BLaER1 (cell line): ENCODE measurements around the gene USP3.

Experiments
- H3K27ac ChIP-seq: shearing (Covaris generic); formaldehyde crosslinking; 2 replicates; pipeline ENCODE4 v1.8.1; 2022
- H3K27me3 ChIP-seq: shearing (Covaris generic); formaldehyde crosslinking; 2 replicates; pipeline ENCODE4 v1.8.1; 2022
- H3K36me3 ChIP-seq: shearing (Covaris generic); formaldehyde crosslinking; 2 replicates; pipeline ENCODE4 v1.8.1; 2022
- H3K4me1 ChIP-seq: shearing (Covaris generic); formaldehyde crosslinking; 2 replicates; pipeline ENCODE4 v1.8.1; 2022
- H3K4me2 ChIP-seq: shearing (Covaris generic); formaldehyde crosslinking; 2 replicates; pipeline ENCODE4 v1.8.1; 2022
- H3K4me3 ChIP-seq: shearing (Covaris generic); formaldehyde crosslinking; 2 replicates; pipeline ENCODE4 v1.8.1; 2022
- H3K9ac ChIP-seq: shearing (Covaris generic); formaldehyde crosslinking; 2 replicates; pipeline ENCODE4 v1.8.1; 2022
- H3K9me3 ChIP-seq: shearing (Covaris generic); formaldehyde crosslinking; 2 replicates; pipeline ENCODE4 v1.8.1; 2022
- H4K20me1 ChIP-seq: shearing (Covaris generic); formaldehyde crosslinking; 2 replicates; pipeline ENCODE4 v1.8.1; 2022
- Cebpa-rat ChIP-seq: shearing (Covaris generic); IDR thresholded peaks from 2 replicates; pipeline ENCODE4 v1.8.1; 2022

USP3 gene

DNA sequence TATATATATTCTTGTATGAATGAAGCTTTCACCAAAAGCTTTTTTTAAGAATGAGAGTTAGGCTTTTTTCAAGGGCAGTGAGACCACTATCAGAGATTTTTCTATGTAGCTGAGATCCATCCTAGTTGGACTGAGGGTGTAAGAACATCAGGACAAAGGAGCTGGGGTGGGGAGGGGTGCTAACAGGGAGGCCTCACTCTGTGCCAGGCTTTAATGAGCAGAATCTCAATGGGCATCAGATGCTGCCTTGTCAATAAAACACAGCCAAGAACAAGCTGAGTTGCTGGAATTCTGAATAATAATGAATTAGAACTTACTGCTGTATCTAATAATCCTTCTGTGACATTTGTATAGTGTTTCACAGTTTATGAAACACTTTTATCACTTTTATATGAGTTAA lies 41.4 kb upstream of the USP3 start:
- Histone ChIP-seq H3K4me3 (no peak overlapping the region), H3K9ac (no peak overlapping the region), H3K27ac (no peak overlapping the region), H3K4me2 (no peak overlapping the region), H3K4me1 (peaks cover 21% of the 10 kb centered on the region), H3K36me3 (no peaks in the 10 kb centered on the region), H3K27me3 (no peaks in the 10 kb centered on the region), H3K9me3 (peaks cover 24% of the 10 kb centered on the region), H4K20me1 (no peaks in the 10 kb centered on the region)
- no peak for TF ChIP-seq Cebpa-rat

DNA sequence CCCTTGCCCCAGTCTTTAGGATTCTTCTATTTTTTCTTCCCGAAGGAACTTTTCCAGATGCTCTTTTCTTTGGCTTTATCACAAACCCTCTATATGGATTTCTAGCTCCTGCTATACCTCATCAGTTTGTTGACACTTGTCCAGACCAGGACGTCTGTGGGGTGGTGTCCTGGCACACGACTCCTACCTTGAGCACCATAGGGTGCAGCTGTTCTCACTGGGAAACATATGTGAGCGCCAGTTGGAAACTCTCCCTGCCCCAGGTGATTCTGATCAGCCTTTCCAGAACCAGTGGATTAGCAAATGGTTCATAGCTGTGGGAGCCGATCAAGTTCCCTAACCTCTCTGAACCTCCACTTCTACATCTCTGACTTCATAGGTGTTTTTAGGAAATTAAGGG lies 40.6 kb upstream of the USP3 start:
- no peaks in the 10 kb centered on the region for H3K36me3 ChIP-seq
- peaks cover 18% of the 10 kb centered on the region for H3K9me3 ChIP-seq
- H3K9ac ChIP-seq: no peak overlapping the region
- TF ChIP-seq Cebpa-rat: no peak
- H3K4me3 ChIP-seq: no peak overlapping the region
- no peak overlapping the region for H3K27ac ChIP-seq
- no peak overlapping the region for H3K4me2 ChIP-seq
- no peaks in the 10 kb centered on the region for H3K27me3 ChIP-seq
- H3K4me1 ChIP-seq: peaks cover 21% of the 10 kb centered on the region
- H4K20me1 ChIP-seq: no peaks in the 10 kb centered on the region

DNA sequence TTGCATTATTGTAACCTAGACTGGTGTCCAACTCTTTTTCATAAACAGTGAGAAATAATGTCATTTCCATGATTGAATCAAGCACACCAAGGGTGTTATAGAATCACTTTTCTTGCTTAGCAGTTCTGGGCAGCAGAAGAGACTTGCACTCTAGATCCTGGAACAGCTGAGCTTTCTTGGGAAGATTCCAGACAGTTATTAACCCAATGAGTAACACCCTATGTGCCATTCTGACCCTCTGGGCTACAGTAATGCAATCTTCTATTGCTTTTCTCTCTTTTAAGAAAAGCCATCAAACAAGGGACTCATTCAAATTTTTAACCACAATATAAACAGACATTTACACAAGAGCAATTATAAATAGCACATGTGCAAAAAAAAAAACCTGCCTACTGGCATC lies 39.3 kb upstream of the USP3 start:
- Histone ChIP-seq H4K20me1 (no peaks in the 10 kb centered on the region), H3K9me3 (peaks cover 5% of the 10 kb centered on the region), H3K4me1 (peaks cover 21% of the 10 kb centered on the region), H3K27ac (no peak overlapping the region), H3K36me3 (no peaks in the 10 kb centered on the region), H3K4me3 (no peak overlapping the region), H3K27me3 (no peaks in the 10 kb centered on the region), H3K4me2 (peak overlapping the region; percentile 13), H3K9ac (no peak overlapping the region)
- TF ChIP-seq Cebpa-rat: no peak

DNA sequence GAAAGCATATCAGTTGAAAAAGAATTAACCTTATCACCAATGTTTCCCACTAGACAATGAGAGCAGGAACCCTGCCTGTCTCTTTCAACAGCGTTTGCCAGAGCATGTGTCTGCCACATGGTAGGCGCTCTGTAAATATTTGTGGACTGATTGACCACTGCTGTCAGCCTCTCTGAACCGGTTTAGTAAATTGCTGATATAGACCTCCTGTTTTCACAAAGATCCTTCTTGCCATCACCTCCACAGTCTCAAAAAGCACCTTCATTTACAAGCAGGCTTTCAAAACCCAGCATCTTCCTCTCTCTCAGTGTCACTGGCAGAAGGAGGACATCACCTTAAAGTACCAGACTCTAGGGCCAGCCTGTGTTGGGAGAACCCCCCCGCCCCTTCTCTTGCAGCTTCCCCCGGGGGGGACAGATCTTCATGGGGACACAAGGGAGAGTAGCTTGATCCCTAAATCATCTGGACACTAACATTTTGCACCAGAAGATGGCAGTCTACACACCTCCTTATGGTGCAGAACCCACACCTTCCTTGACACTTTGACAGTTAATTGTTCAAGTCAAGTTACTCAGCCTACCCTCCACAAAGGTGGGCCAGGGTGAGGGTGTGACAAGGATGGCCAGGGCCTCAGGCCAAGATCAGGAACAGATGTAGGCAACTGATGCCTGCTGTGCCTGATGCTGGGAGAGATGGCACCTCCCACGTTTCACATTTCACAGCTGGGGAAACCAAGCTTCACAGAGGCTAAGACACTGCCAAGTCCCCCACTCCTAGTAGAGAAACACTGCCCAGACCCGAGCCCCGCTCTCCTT lies 37.8 kb upstream of the USP3 start:
- no peak overlapping the region for H3K27ac ChIP-seq
- no peaks in the 10 kb centered on the region for H3K27me3 ChIP-seq
- no peaks in the 10 kb centered on the region for H3K9me3 ChIP-seq
- H3K36me3 ChIP-seq: no peaks in the 10 kb centered on the region
- H3K4me3 ChIP-seq: no peak overlapping the region
- no peaks in the 10 kb centered on the region for H4K20me1 ChIP-seq
- peaks cover 28% of the 10 kb centered on the region for H3K4me1 ChIP-seq
- no peak overlapping the region for H3K4me2 ChIP-seq
- TF ChIP-seq Cebpa-rat: no peak
- H3K9ac ChIP-seq: peak overlapping the region; percentile 40; the same call in 1 of the 2 replicates

DNA sequence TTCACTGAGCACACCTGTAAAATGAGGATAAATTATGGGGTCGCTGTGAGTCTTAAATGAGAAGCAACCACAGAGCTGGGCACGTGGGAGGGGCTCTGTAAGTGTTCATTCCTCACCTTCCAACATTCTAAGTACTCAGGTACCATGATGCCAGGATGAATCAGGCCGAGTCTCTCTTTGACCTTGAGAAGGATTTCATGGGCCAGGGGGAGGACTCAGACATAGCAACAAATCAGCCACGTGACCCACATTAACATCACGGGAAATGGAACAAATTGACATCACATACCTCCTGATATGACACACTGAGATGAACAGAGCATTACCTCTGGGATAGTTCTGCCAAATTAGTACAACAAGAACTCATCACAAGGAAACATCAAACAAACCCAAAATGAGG lies 35.2 kb upstream of the USP3 start:
- no peak overlapping the region for H3K9ac ChIP-seq
- H3K4me2 ChIP-seq: no peak overlapping the region
- no peaks in the 10 kb centered on the region for H3K36me3 ChIP-seq
- no peak for TF ChIP-seq Cebpa-rat
- peaks cover 35% of the 10 kb centered on the region for H3K4me1 ChIP-seq
- H4K20me1 ChIP-seq: no peaks in the 10 kb centered on the region
- H3K27ac ChIP-seq: no peak overlapping the region
- H3K9me3 ChIP-seq: no peaks in the 10 kb centered on the region
- H3K27me3 ChIP-seq: no peaks in the 10 kb centered on the region
- no peak overlapping the region for H3K4me3 ChIP-seq

DNA sequence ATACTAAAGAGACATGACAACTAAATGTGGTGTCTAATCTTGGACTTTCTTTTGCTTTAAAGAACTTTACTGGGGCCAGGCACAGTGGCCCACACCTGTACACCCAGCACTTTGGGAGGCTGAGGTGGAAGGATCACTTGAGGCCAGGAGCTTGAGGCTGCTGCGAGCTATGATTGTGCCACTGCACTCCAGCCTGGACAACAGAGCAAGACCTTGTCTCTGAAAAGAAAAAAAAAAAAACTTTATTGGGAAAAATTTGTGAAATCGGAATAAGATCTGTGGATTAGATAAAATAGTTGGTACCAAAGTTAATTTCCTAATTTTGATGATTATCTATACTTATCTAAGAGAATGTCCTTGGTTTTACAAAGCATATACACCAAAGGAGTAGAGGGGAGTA lies 34.4 kb upstream of the USP3 start:
- Histone ChIP-seq H3K4me1 (peaks cover 40% of the 10 kb centered on the region), H3K4me3 (no peak overlapping the region), H3K36me3 (no peaks in the 10 kb centered on the region), H4K20me1 (no peaks in the 10 kb centered on the region), H3K9me3 (no peaks in the 10 kb centered on the region), H3K9ac (no peak overlapping the region), H3K27me3 (no peaks in the 10 kb centered on the region), H3K27ac (no peak overlapping the region), H3K4me2 (no peak overlapping the region)
- TF ChIP-seq Cebpa-rat: no peak

DNA sequence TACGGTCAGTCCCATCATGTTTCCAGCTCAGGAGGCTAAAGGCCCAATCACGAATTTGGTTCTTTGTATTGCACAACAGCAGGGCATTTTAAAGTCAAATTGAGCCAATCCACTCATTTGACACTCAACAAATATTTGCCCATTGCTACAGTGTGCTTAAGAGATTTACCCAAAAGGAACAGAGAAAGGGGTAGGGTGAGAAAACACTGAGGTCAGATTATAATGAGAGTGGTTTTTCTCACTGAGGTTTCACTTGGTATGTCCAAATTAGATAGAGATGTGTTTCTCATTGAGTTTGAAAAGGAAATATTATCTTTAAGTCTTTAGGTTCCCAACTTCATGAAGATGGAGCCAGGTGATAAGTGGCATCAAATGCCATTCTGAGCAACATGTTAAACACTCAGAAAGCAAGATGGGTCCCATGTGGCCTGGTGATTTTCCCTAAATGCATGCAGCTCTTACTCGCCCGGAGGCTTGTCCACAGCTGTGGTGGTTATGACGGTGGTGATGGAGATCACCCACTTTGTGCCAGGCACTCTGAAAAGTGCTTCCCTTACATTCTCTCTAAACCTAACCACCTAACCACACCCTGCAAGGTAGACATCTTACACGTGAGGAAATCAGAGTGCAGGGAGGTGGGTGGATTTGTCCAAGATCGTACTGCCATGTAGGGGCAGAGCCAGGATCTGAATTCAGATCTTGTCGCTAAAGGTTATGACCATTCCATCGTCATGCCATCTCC lies 31.2 kb upstream of the USP3 start:
- Histone ChIP-seq H3K36me3 (no peaks in the 10 kb centered on the region), H3K4me2 (no peak overlapping the region; the same call in 1 of the 2 replicates), H3K4me1 (peaks cover 56% of the 10 kb centered on the region), H3K4me3 (no peak overlapping the region), H3K9me3 (no peaks in the 10 kb centered on the region), H3K27ac (no peak overlapping the region), H4K20me1 (no peaks in the 10 kb centered on the region), H3K27me3 (no peaks in the 10 kb centered on the region), H3K9ac (no peak overlapping the region)
- 0 out of 2 replicates have a peak, but pooled peaks have one; percentile 9 for TF ChIP-seq Cebpa-rat

DNA sequence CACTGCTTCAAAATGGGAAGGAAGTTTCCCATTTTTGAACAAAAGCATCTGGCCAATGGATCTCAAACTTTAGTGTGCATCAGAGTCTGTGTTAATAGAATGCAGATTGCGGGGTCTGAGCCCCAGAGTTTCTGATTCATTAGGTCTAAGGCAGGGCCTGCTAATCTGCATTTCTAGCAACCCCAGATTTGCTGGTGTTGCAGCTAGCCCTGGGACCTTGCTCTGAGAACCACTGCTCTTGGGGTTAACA lies 30.7 kb upstream of the USP3 start:
- no peaks in the 10 kb centered on the region for H4K20me1 ChIP-seq
- peak overlapping the region; percentile 63 for H3K4me2 ChIP-seq
- H3K9me3 ChIP-seq: no peaks in the 10 kb centered on the region
- no peak overlapping the region for H3K4me3 ChIP-seq
- TF ChIP-seq Cebpa-rat: no peak
- no peaks in the 10 kb centered on the region for H3K27me3 ChIP-seq
- no peaks in the 10 kb centered on the region for H3K36me3 ChIP-seq
- no peak overlapping the region for H3K9ac ChIP-seq
- H3K27ac ChIP-seq: no peak overlapping the region
- H3K4me1 ChIP-seq: peaks cover 61% of the 10 kb centered on the region

DNA sequence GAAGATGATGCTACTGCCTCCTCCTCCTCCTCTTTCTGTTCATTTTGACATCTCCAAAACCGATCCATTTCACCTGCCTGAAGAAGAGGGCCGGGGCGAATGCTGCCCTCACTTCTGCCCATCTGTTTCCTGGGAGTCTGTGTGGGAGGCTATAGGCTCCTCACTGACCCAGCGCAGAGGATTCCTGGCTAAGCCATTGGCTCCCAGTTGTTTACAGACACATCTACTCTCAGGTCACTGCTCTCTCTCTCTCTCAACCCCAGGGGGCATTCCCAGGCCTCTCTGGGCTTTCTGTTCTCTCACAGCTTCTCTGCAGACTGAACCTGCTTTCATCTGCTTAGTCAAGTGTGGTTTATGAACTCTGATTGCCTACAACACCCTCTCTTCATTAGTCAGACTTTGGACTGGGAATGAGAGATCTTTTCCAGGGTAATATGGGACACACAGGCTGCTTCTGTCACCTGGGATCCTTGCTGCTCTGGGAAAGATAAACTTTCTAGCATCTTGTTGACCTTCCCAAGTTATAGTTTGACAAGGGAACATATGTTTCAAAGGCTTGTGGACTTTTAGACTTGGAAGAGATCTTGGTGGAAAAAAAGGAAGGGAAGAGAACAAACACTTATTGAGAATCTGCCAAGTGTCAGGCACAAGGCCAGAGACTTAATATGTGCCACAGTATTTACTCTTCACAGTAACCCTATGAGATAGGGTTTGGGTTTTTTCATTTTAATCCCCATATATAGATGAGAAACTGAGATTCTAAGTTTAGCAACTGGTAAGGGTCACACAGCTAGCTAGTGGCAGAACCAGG lies 30.2 kb upstream of the USP3 start:
- Histone ChIP-seq H3K36me3 (no peaks in the 10 kb centered on the region), H4K20me1 (no peaks in the 10 kb centered on the region), H3K27ac (peak overlapping the region; percentile 15; the same call in 1 of the 2 replicates), H3K4me2 (peak overlapping the region; percentile 63), H3K4me1 (peaks cover 66% of the 10 kb centered on the region), H3K9me3 (no peaks in the 10 kb centered on the region), H3K27me3 (no peaks in the 10 kb centered on the region), H3K4me3 (no peak overlapping the region), H3K9ac (no peak overlapping the region; the same call in 1 of the 2 replicates)
- TF ChIP-seq Cebpa-rat: no peak

DNA sequence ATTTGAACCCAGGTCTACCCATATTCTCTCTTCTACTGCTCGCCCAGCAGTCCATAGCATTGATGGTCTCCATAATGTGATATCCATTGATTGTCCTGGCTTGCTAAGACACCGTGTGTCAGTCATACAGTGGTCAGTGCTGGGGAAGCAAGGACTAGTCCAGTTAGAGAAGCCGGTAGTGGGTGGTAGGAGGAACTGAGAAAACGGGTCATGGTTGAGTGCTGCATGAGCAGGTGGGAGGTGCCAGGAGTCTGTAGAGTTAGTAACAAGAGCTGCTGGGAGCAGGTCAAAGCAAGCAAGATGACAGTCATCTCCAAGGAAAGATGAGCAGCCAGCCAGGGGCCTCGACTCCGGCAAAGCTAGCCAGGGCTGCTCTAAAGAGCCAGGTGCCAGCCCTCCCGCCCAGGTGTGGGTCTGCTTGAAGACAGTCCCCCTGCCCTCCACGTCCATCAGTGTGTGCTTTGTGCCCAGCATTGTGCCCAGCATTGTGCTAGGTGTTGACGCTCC lies 29.5 kb upstream of the USP3 start:
- no peaks in the 10 kb centered on the region for H3K27me3 ChIP-seq
- no peak overlapping the region for H3K4me3 ChIP-seq
- H3K27ac ChIP-seq: 0 out of 2 replicates have a peak overlapping the region, but pooled peaks have one; percentile 15
- no peaks in the 10 kb centered on the region for H3K9me3 ChIP-seq
- H3K36me3 ChIP-seq: no peaks in the 10 kb centered on the region
- H3K4me2 ChIP-seq: peak overlapping the region; percentile 63
- peaks cover 71% of the 10 kb centered on the region for H3K4me1 ChIP-seq
- TF ChIP-seq Cebpa-rat: no peak
- no peaks in the 10 kb centered on the region for H4K20me1 ChIP-seq
- H3K9ac ChIP-seq: no peak overlapping the region
